Measurements from ENCODE around the gene MYG1.

DNA sequence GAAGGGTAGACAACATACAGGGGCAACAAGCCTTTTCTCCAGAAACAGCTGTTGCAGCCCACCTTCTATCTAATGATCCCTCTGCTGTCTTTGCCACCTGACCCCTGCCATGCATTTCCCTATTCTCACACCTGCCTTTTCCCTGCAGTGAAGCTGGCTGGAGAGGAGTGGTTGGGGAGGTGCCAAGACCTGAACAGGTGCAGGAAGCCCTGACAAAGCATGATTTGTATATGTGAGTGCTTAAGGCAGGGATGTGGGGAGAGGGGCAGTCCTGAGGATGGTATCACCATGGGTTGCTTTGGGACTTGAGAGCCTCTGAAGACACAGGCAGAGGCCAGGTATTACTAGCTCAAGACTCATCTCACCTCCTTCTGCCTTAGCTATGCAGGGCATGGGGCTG lies 7.1 kb upstream of the MYG1 start:
- TF ChIP-seq REST (tag by site-specific recombination; IDR thresholded peaks at IDR 0.05), result no peak
- TF ChIP-seq GFI1B (tag by site-specific recombination; IDR thresholded peaks at IDR 0.05), result no peak
- TF ChIP-seq ZNF292 (tag by site-specific recombination; IDR thresholded peaks at IDR 0.05; ENCODE audit: borderline replicate concordance, low read depth), result no peak
- TF ChIP-seq ZNF48 (tag by site-specific recombination; IDR thresholded peaks at IDR 0.05), result no peak
- no peak for TF ChIP-seq ZNF704 (tag by site-specific recombination; IDR thresholded peaks at IDR 0.05)
- TF ChIP-seq ZNF433 (tag by site-specific recombination; IDR thresholded peaks at IDR 0.05; ENCODE audit: low read depth), result no peak
- TF ChIP-seq, protein P1, sequence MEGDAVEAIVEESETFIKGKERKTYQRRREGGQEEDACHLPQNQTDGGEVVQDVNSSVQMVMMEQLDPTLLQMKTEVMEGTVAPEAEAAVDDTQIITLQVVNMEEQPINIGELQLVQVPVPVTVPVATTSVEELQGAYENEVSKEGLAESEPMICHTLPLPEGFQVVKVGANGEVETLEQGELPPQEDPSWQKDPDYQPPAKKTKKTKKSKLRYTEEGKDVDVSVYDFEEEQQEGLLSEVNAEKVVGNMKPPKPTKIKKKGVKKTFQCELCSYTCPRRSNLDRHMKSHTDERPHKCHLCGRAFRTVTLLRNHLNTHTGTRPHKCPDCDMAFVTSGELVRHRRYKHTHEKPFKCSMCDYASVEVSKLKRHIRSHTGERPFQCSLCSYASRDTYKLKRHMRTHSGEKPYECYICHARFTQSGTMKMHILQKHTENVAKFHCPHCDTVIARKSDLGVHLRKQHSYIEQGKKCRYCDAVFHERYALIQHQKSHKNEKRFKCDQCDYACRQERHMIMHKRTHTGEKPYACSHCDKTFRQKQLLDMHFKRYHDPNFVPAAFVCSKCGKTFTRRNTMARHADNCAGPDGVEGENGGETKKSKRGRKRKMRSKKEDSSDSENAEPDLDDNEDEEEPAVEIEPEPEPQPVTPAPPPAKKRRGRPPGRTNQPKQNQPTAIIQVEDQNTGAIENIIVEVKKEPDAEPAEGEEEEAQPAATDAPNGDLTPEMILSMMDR (tag by site-specific recombination; IDR thresholded peaks at IDR 0.05), result no peak

All from HEK293 (cell line).